ENCODE data around the gene COMMD9.

COMMD9 gene

GRCh38 chr11:36224209-36224882 is 64.9 kb downstream of the COMMD9 start:
- no peak for DNase-seq (ENCODE audit: low read depth in 2 of 2)

DNA sequence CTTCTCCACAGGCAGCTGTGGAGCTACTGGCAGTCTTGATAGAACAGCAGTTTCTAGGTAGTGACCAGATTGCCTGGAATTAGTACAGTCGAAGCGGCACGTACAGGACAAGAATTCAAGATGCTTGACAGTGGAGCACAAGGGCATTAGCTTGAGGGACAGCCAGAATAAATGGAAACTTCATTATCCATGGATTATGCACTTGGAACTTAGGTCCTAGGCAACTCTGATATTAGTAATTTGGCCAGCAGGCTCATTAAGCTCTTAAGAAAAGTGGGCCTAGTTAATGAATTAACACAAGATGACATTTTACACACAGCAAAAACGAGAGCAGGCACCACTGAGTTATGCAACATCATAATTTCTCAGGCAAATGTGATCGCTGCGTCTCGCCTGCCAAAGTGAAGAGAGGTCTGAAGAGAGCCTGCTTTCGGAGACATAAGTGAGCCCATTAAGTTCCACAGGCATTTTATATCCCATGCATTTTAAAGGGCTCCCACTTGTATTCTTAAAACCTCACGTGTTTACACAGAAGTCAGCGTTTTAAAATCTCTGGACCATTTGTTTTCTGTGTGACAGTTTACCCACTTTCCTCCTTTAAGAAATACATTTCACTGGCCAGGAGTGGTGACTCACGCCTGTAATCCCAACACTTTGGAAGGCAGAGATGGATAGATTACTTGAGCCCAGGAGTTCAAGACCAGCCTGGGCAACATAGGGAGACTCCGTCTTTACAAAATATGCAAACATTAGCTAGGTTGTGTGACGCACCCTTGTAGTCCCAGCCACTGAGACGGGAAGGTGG is 66.2 kb downstream of the COMMD9 start:
- DNase-seq (ENCODE audit: low read depth in 2 of 2), result no peak
